Measurements from ENCODE around the gene PDCD1.

GRCh38 chr2:241814643-241815476, 43.8 kb downstream of the PDCD1 start:
- TF ChIP-seq CTCF (IDR thresholded peaks at IDR 0.05) (no peak), POLR2A (IDR thresholded peaks at IDR 0.05) (no peak)

Data from thyroid gland (tissue), 4 donors.